Glomerular visceral epithelial cell (primary cell): ENCODE measurements around the gene AMDHD1.
"Not testable (repeated sequence)": the region's sequence is repeated elsewhere in the genome, so short reads cannot be mapped to it uniquely, and the experiment has no call there.

Experiments
- DNase-seq: peaks from one replicate; pipeline ENCODE4 v3.0.0-alpha.2; 2016; ENCODE audit errors: extremely low spot score

AMDHD1 gene

GRCh38 chr12:95963096-95963495 lies 20.0 kb downstream of the AMDHD1 start:
- DNase-seq = no peak

GRCh38 chr12:95966287-95966870 lies 23.2 kb downstream of the AMDHD1 start:
- DNase-seq = no peak

- no peak for DNase-seq
Observed at GRCh38 chr12:95967301-95967700, 24.2 kb downstream of the AMDHD1 start.

GRCh38 chr12:95969116-95969515 lies 26.0 kb downstream of the AMDHD1 start:
- DNase-seq = not testable (repeated sequence)

GRCh38 chr12:95970905-95971304 lies 27.8 kb downstream of the AMDHD1 start:
- DNase-seq = no peak

- no peak for DNase-seq
Observed at GRCh38 chr12:95972832-95973456, 29.8 kb downstream of the AMDHD1 start.

GRCh38 chr12:95974358-95974757 lies 31.2 kb downstream of the AMDHD1 start:
- no peak for DNase-seq

- no peak for DNase-seq
Observed at GRCh38 chr12:95975491-95975890, 32.4 kb downstream of the AMDHD1 start.

- DNase-seq = no peak
Observed at GRCh38 chr12:95976416-95976832, 33.3 kb downstream of the AMDHD1 start.

GRCh38 chr12:95977764-95978305 lies 34.7 kb downstream of the AMDHD1 start:
- no peak for DNase-seq

GRCh38 chr12:95978351-95978750 lies 35.2 kb downstream of the AMDHD1 start:
- DNase-seq = no peak

GRCh38 chr12:95978774-95979173 lies 35.6 kb downstream of the AMDHD1 start:
- DNase-seq = no peak

GRCh38 chr12:95980437-95980836 lies 37.3 kb downstream of the AMDHD1 start:
- no peak for DNase-seq

- no peak for DNase-seq
Observed at GRCh38 chr12:95982602-95983001, 39.5 kb downstream of the AMDHD1 start.

GRCh38 chr12:95984682-95985081 lies 41.6 kb downstream of the AMDHD1 start:
- DNase-seq = no peak

- no peak for DNase-seq
Observed at GRCh38 chr12:95986635-95987570, 43.8 kb downstream of the AMDHD1 start.

- no peak for DNase-seq
Observed at GRCh38 chr12:95988506-95989275, 45.6 kb downstream of the AMDHD1 start.

GRCh38 chr12:95989504-95990123 lies 46.5 kb downstream of the AMDHD1 start:
- no peak for DNase-seq

- DNase-seq = no peak
Observed at GRCh38 chr12:95990136-95990535, 47.0 kb downstream of the AMDHD1 start.

- no peak for DNase-seq
Observed at GRCh38 chr12:95993907-95994306, 50.8 kb downstream of the AMDHD1 start.

- DNase-seq = no peak
Observed at GRCh38 chr12:95994476-95994875, 51.3 kb downstream of the AMDHD1 start.
